AML-193 (cell line): ENCODE data around the gene C1orf21.

ENCODE experiments used
- DNase-seq, 2 experiments: peaks; one replicate each; lab custom pipeline; 2025; lab: John Stamatoyannopoulos, UW

C1orf21 gene

GRCh38 chr1:184557423-184558347, 170.9 kb downstream of the C1orf21 start:
- no peak for DNase-seq

GRCh38 chr1:184558691-184559090, 171.9 kb downstream of the C1orf21 start:
- DNase-seq = no peak

- no peak for DNase-seq
Measured at GRCh38 chr1:184559117-184559713, 172.4 kb downstream of the C1orf21 start.

- DNase-seq = no peak
Measured at GRCh38 chr1:184562806-184563205, 176.0 kb downstream of the C1orf21 start.

- peak; percentile 47 to 51 for DNase-seq
Measured at GRCh38 chr1:184563308-184563707, 176.5 kb downstream of the C1orf21 start.

GRCh38 chr1:184567009-184567408, 180.2 kb downstream of the C1orf21 start:
- DNase-seq = no peak

GRCh38 chr1:184567637-184568036, 180.8 kb downstream of the C1orf21 start:
- no peak for DNase-seq

GRCh38 chr1:184568148-184568547, 181.3 kb downstream of the C1orf21 start:
- no peak for DNase-seq

GRCh38 chr1:184569106-184569505, 182.3 kb downstream of the C1orf21 start:
- no peak for DNase-seq

- no peak for DNase-seq
Measured at GRCh38 chr1:184574588-184574987, 187.8 kb downstream of the C1orf21 start.

- no peak for DNase-seq
Measured at GRCh38 chr1:184576822-184577221, 190.0 kb downstream of the C1orf21 start.

GRCh38 chr1:184577319-184577718, 190.5 kb downstream of the C1orf21 start:
- DNase-seq = no peak

- DNase-seq = no peak
Measured at GRCh38 chr1:184582411-184582810, 195.6 kb downstream of the C1orf21 start.

GRCh38 chr1:184583849-184584248, 197.0 kb downstream of the C1orf21 start:
- DNase-seq = no peak

- DNase-seq = no peak
Measured at GRCh38 chr1:184588701-184589100, 201.9 kb downstream of the C1orf21 start.

GRCh38 chr1:184590163-184590750, 203.4 kb downstream of the C1orf21 start:
- DNase-seq = no peak

- no peak for DNase-seq
Measured at GRCh38 chr1:184593597-184593996, 206.8 kb downstream of the C1orf21 start.

GRCh38 chr1:184595596-184595995, 208.8 kb downstream of the C1orf21 start:
- no peak for DNase-seq

- no peak for DNase-seq
Measured at GRCh38 chr1:184596950-184597645, 210.3 kb downstream of the C1orf21 start.

GRCh38 chr1:184597650-184598357, 211.0 kb downstream of the C1orf21 start:
- DNase-seq = no peak

GRCh38 chr1:184598403-184599193, 211.8 kb downstream of the C1orf21 start:
- no peak for DNase-seq
